ENCODE measurements around the gene MYOZ3.

DNA sequence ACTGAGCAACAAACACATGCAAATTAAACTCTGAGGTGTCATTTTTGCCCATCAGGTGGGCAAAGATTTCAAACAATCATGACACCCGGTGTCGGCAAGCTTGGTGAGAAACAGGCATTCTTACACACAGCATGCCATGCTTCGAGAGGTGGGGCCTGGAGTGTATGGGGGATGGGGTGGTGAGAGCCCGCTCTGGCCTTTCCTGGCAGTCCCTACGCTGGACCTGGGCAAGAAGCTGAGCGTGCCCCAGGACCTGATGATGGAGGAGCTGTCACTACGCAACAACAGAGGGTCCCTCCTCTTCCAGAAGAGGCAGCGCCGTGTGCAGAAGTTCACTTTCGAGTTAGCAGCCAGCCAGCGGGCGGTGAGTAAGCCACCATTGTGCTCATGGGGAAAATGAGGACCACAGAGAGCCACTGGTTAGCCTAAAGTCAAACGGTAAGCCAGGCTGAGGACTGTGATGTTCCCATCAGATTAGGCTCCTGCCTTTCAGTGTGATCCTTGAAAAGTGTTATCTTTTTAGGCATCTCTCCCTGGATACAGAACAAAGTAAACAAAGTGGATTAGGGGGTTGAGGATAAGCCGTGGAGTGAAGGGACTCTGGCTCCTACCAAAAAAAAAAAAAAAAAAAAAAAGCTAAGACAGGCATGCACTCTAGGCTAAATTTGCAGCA lies 9.4 kb downstream of the MYOZ3 start:
- TF ChIP-seq JUND (IDR thresholded peaks at IDR 0.05) (no peak), RFX5 (IDR thresholded peaks at IDR 0.05; ENCODE audit: low read length) (no peak), RAD21 (IDR thresholded peaks at IDR 0.05; ENCODE audit: low read length) (no peak), SMC3 (IDR thresholded peaks at IDR 0.05; ENCODE audit: low read depth, low read length) (no peak), POLR2AphosphoS5 (IDR thresholded peaks at IDR 0.05; ENCODE audit: low read depth, low read length) (no peak), PBX3 (IDR thresholded peaks at IDR 0.05) (no peak), TCF12 (IDR thresholded peaks at IDR 0.05) (no peak)
- TF ChIP-seq, protein P1, sequence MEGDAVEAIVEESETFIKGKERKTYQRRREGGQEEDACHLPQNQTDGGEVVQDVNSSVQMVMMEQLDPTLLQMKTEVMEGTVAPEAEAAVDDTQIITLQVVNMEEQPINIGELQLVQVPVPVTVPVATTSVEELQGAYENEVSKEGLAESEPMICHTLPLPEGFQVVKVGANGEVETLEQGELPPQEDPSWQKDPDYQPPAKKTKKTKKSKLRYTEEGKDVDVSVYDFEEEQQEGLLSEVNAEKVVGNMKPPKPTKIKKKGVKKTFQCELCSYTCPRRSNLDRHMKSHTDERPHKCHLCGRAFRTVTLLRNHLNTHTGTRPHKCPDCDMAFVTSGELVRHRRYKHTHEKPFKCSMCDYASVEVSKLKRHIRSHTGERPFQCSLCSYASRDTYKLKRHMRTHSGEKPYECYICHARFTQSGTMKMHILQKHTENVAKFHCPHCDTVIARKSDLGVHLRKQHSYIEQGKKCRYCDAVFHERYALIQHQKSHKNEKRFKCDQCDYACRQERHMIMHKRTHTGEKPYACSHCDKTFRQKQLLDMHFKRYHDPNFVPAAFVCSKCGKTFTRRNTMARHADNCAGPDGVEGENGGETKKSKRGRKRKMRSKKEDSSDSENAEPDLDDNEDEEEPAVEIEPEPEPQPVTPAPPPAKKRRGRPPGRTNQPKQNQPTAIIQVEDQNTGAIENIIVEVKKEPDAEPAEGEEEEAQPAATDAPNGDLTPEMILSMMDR (IDR thresholded peaks at IDR 0.05), result no peak
- TF ChIP-seq, protein P2, sequence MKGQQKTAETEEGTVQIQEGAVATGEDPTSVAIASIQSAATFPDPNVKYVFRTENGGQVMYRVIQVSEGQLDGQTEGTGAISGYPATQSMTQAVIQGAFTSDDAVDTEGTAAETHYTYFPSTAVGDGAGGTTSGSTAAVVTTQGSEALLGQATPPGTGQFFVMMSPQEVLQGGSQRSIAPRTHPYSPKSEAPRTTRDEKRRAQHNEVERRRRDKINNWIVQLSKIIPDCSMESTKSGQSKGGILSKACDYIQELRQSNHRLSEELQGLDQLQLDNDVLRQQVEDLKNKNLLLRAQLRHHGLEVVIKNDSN (IDR thresholded peaks at IDR 0.05; ENCODE audit: borderline replicate concordance, low read depth), result no peak
- TF ChIP-seq, protein P3, sequence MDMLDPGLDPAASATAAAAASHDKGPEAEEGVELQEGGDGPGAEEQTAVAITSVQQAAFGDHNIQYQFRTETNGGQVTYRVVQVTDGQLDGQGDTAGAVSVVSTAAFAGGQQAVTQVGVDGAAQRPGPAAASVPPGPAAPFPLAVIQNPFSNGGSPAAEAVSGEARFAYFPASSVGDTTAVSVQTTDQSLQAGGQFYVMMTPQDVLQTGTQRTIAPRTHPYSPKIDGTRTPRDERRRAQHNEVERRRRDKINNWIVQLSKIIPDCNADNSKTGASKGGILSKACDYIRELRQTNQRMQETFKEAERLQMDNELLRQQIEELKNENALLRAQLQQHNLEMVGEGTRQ (IDR thresholded peaks at IDR 0.05; ENCODE audit: borderline replicate concordance, low read depth, low read length), result no peak
